GM23338 (cell line): ENCODE data around the gene UBE3C. TPM values are rescaled to one million over a fixed set of nuclear protein-coding genes. Genes with fewer than 3 reads are reported as not detected.

Source experiments
- ATAC-seq: fragments of 200-7000 bp; cut with Tn5 transposase; 3 replicates; pipeline ENCODE4 v1.9.1; 2020
- DNase-seq: peaks from one replicate; pipeline ENCODE4 v3.0.0-alpha.2; 2015; ENCODE audit warnings: low spot score
- H2AFZ ChIP-seq: fragments of 200-600 bp; sonication (generic); 2 replicates; pipeline ENCODE4 v1.8.0; 2016; ENCODE audit warnings: antibody characterized with exemption, mild to moderate bottlenecking, moderate library complexity
- H3F3A ChIP-seq: fragments of 200-600 bp; sonication (generic); replicated peaks from 2 replicates; pipeline ENCODE4 v1.8.0; 2017; ENCODE audit warnings: antibody characterized with exemption, mixed run types, low read depth
- H3K27ac ChIP-seq: fragments of 200-600 bp; sonication (generic); 2 replicates; pipeline ENCODE4 v1.6.1; 2016; ENCODE audit warnings: low read depth
- H3K27me3 ChIP-seq: fragments of 200-600 bp; sonication (generic); 2 replicates; pipeline ENCODE4 v1.8.0; 2016; ENCODE audit warnings: mild to moderate bottlenecking, mixed run types, moderate library complexity; ENCODE audit not compliant: insufficient read depth
- H3K36me3 ChIP-seq: fragments of 200-600 bp; sonication (generic); 2 replicates; pipeline ENCODE4 v1.8.0; 2016; ENCODE audit warnings: mild to moderate bottlenecking; ENCODE audit not compliant: insufficient read depth
- H3K4me1 ChIP-seq: fragments of 200-600 bp; sonication (generic); 2 replicates; pipeline ENCODE4 v1.8.0; 2016; ENCODE audit warnings: mild to moderate bottlenecking, moderate library complexity; ENCODE audit not compliant: insufficient read depth
- H3K4me2 ChIP-seq: fragments of 200-600 bp; sonication (generic); 2 replicates; pipeline ENCODE4 v1.7.1; 2017; ENCODE audit warnings: mixed run types
- H3K4me3 ChIP-seq: fragments of 200-600 bp; sonication (generic); 2 replicates; pipeline ENCODE4 v1.6.1; 2016; ENCODE audit warnings: mixed run types
- H3K79me2 ChIP-seq: fragments of 200-600 bp; sonication (generic); replicated peaks from 2 replicates; pipeline ENCODE4 v1.8.0; 2017; ENCODE audit warnings: mild to moderate bottlenecking; ENCODE audit not compliant: insufficient read depth
- H3K9me2 ChIP-seq: fragments of 200-600 bp; sonication (generic); 2 replicates; pipeline ENCODE4 v1.8.0; 2017; ENCODE audit not compliant: insufficient read depth
- H4K20me1 ChIP-seq: fragments of 200-600 bp; sonication (generic); replicated peaks from 2 replicates; pipeline ENCODE4 v1.8.0; 2017; ENCODE audit warnings: mild to moderate bottlenecking; ENCODE audit not compliant: insufficient read depth
- H3K27ac Mint-ChIP-seq: 2 replicates; pipeline ENCODE4 v1.8.0; 2020; ENCODE audit warnings: inconsistent platforms, mild to moderate bottlenecking, moderate library complexity, mixed read lengths
- H3K27me3 Mint-ChIP-seq: 3 replicates; pipeline ENCODE4 v1.8.0; 2022; ENCODE audit warnings: low read depth, mild to moderate bottlenecking, moderate library complexity, mixed read lengths, inconsistent platforms; ENCODE audit not compliant: insufficient read depth, poor library complexity
- H3K36me3 Mint-ChIP-seq: 3 replicates; pipeline ENCODE4 v1.8.0; 2021; ENCODE audit warnings: low read depth, mild to moderate bottlenecking, inconsistent platforms, moderate library complexity, mixed read lengths
- H3K4me1 Mint-ChIP-seq: 3 replicates; pipeline ENCODE4 v1.8.0; 2020; ENCODE audit warnings: mild to moderate bottlenecking, inconsistent platforms, mixed read lengths
- H3K4me3 Mint-ChIP-seq: 3 replicates; pipeline ENCODE4 v1.8.0; 2021; ENCODE audit warnings: moderate library complexity, mild to moderate bottlenecking, inconsistent platforms, mixed read lengths
- H3K9me3 Mint-ChIP-seq: 3 replicates; pipeline ENCODE4 v1.8.0; 2020; ENCODE audit warnings: moderate library complexity, mild to moderate bottlenecking, inconsistent platforms, mixed read lengths
- CREB1 ChIP-seq: fragments of 250-450 bp; sonication (Bioruptor Pico); IDR thresholded peaks from 2 replicates; pipeline ENCODE4 v1.5.0; 2020; ENCODE audit warnings: low read depth, mild to moderate bottlenecking, moderate library complexity
- CTCF ChIP-seq, 2 experiments: fragments of 200-600 bp in 1 of 2; sonication (generic) in 1 of 2; conservative IDR thresholded peaks; 2 replicates each; pipeline versions ENCODE4 v1.5.1 to v1.6.1; 2016 to 2017; ENCODE audit warnings: antibody characterized with exemption in 2 of 2, low read depth in 2 of 2, mild to moderate bottlenecking in 2 of 2, moderate library complexity in 1 of 2
- ETS1 ChIP-seq: IDR thresholded peaks from 2 replicates; pipeline ENCODE4 v1.6.1; 2016; ENCODE audit warnings: antibody characterized with exemption
- EZH2 ChIP-seq: fragments of 200-600 bp; sonication (generic); IDR thresholded peaks from one replicate; pipeline ENCODE4 v1.8.0; 2017; ENCODE audit warnings: antibody characterized with exemption, mild to moderate bottlenecking, low read depth; ENCODE audit not compliant: unreplicated experiment
- EZH2phosphoT487 ChIP-seq: fragments of 200-600 bp; sonication (generic); IDR thresholded peaks from one replicate; pipeline ENCODE4 v1.8.1; 2018; ENCODE audit warnings: antibody characterized with exemption; ENCODE audit not compliant: unreplicated experiment
- JUNB ChIP-seq: IDR thresholded peaks from one replicate; pipeline ENCODE4 v1.6.1; 2016; ENCODE audit warnings: antibody characterized with exemption; ENCODE audit not compliant: unreplicated experiment
- POLR2AphosphoS5 ChIP-seq: IDR thresholded peaks from 2 replicates; pipeline ENCODE4 v1.6.1; 2016; ENCODE audit warnings: antibody characterized with exemption, low read depth
- STAT1 ChIP-seq: IDR thresholded peaks from one replicate; pipeline ENCODE4 v1.6.1; 2016; ENCODE audit warnings: antibody characterized with exemption; ENCODE audit not compliant: unreplicated experiment
- ZNF114 ChIP-seq: fragments of 250-450 bp; sonication (Bioruptor Pico); IDR thresholded peaks from 2 replicates; pipeline ENCODE4 v1.5.0; 2020; ENCODE audit warnings: mild to moderate bottlenecking, moderate library complexity
- ZNF331 ChIP-seq: fragments of 250-450 bp; sonication (Bioruptor Pico); IDR thresholded peaks from 2 replicates; pipeline ENCODE4 v1.5.0; 2020; ENCODE audit warnings: low read depth, mild to moderate bottlenecking, moderate library complexity
- polyA plus RNA-seq: library from polyadenylated mRNA; unstranded; fragments of >200 nt; fragmentation: Nextera tagmentation; extraction: Ambion mirVana; gene quantifications from 2 replicates; pipeline ENCODE4 v1.2.1, GENCODE V29; 2016
- total RNA-seq: library from RNA; depleted of rRNA; stranded (reverse); fragments of >200 nt; shearing (Covaris generic); gene quantifications from 2 replicates; pipeline ENCODE4 v1.2.3, GENCODE V29; 2014

Gene UBE3C
- total and polyA plus RNA-seq, 2 experiments from 2014 or later = 16.8 to 76.9 TPM

GRCh38 chr7:157279741-157280215 is 141.1 kb downstream of the UBE3C start:
- H3K9me3 Mint-ChIP-seq = peaks cover 12% of the 10 kb centered on the region
- H3K4me3 Mint-ChIP-seq = no peak overlapping the region
- H3K36me3 ChIP-seq = no peaks in the 10 kb centered on the region
- peaks cover 9% of the 10 kb centered on the region; the same call in 1 of the 2 replicates for H3F3A ChIP-seq
- no peaks in the 10 kb centered on the region for H3K27me3 ChIP-seq
- no peak overlapping the region for H3K27ac ChIP-seq
- 0 out of 4 replicates have a peak, but pooled peaks of 1 of the 2 experiments have one; percentile 7 for TF ChIP-seq CTCF (conservative IDR thresholded peaks at IDR 0.05; ENCODE audit: low read depth in 2 of 2)
- TF ChIP-seq ZNF114 (CRISPR knock-in tag) = no peak
- H3K36me3 Mint-ChIP-seq = peaks cover 12% of the 10 kb centered on the region
- H3K4me1 Mint-ChIP-seq = peaks cover 13% of the 10 kb centered on the region
- H3K9me2 ChIP-seq = no peaks in the 10 kb centered on the region
- H2AFZ ChIP-seq = peak overlapping the region; percentile 84; the same call in 1 of the 2 replicates
- ATAC-seq = peak; percentile 12
- no peak overlapping the region for H3K27ac Mint-ChIP-seq
- H3K79me2 ChIP-seq = no peaks in the 10 kb centered on the region
- H3K4me3 ChIP-seq = peak overlapping the region; percentile 52
- peak; percentile 68 for DNase-seq
- H3K27me3 Mint-ChIP-seq = peaks cover 7% of the 10 kb centered on the region
- peak overlapping the region; percentile 80 for H3K4me2 ChIP-seq
- no peaks in the 10 kb centered on the region for H4K20me1 ChIP-seq
- H3K4me1 ChIP-seq = 0 out of 2 replicates have a peak, but pooled peaks cover 5% of the 10 kb centered on the region

GRCh38 chr7:157280216-157280841 is 141.6 kb downstream of the UBE3C start:
- ATAC-seq (no peak), DNase-seq (no peak)
- Histone ChIP-seq H3K36me3 (no peaks in the 10 kb centered on the region), H3K4me2 (peak overlapping the region; percentile 80; the same call in 1 of the 2 replicates), H3K4me3 (peak overlapping the region; percentile 52; the same call in 1 of the 2 replicates), H3K9me2 (no peaks in the 10 kb centered on the region), H4K20me1 (no peaks in the 10 kb centered on the region), H2AFZ (peak overlapping the region; percentile 84; the same call in 1 of the 2 replicates), H3K4me1 (0 out of 2 replicates have a peak, but pooled peaks cover 5% of the 10 kb centered on the region), H3K79me2 (no peaks in the 10 kb centered on the region), H3K27me3 (no peaks in the 10 kb centered on the region), H3K27ac (no peak overlapping the region), H3F3A (peaks cover 9% of the 10 kb centered on the region; the same call in 1 of the 2 replicates)
- Mint-ChIP-seq H3K36me3 (peaks cover 15% of the 10 kb centered on the region), H3K27ac (no peak overlapping the region), H3K27me3 (peaks cover 7% of the 10 kb centered on the region), H3K4me3 (no peak overlapping the region), H3K9me3 (peaks cover 18% of the 10 kb centered on the region), H3K4me1 (peaks cover 13% of the 10 kb centered on the region)
- no peak for TF ChIP-seq ZNF114 (CRISPR knock-in tag)
- TF ChIP-seq STAT1 = no peak
- TF ChIP-seq EZH2 = no peak
- no peak for TF ChIP-seq ETS1
- no peak for TF ChIP-seq ZNF331
- TF ChIP-seq EZH2phosphoT487 = no peak
- no peak for TF ChIP-seq JUNB
- no peak for TF ChIP-seq CREB1 (CRISPR knock-in tag)
- no peak for TF ChIP-seq CTCF (conservative IDR thresholded peaks at IDR 0.05; ENCODE audit: low read depth in 2 of 2)
- TF ChIP-seq POLR2AphosphoS5 = no peak
